GM19468 (cell line): Measurements from ENCODE around the gene TXNL4B.
A peak's percentile ranks its signal among the peaks of the same experiment; 100 is the strongest.

Experiments used
- ATAC-seq: cut with Tn5 transposase; IDR thresholded peaks from one replicate; pipeline ENCODE4 v1.9.1; 2021; ENCODE audit warnings: mild to moderate bottlenecking, moderate library complexity, moderate number of reproducible peaks; ENCODE audit not compliant: unreplicated experiment; ENCODE audit errors: extremely low read depth

The TXNL4B gene

DNA sequence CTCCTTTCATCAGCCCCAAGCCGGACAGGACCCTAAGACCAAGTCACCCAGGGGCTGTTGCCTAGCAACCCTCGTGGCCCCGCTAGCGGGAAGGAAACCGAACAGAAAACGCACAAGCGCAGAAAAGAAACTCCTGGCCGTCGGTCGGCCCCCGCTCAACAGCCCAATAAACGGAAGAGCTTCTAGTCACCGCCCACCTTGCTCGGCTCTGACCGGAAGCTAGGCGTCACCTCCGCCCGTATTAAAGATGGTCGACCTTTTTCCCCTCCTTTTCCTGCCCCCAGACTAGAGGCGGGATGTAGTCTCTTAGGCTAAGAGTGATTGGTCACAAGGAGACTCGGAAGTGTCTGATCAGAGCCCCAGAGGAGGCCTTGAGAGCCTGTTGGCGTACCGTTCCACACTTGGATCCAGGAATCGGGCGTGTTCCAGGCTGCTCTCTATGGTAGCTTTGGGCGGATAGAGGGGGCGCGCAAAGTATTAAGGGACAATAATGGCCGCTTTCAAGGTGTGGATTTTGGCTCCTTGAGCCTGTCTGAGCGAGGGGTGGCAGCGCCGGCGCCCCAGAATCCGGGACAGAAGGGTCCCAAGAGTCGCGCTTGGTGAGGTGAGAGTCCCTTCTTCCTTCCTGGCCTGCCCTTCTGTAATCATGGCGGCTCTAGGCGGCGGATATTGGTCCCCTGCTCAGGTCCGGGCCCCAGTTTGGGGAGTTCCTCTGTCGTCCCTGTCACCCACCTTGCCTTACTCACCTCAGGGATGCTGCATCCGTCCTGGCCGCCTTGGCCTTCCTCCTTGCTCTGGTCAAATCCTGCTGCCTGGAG is at the start of gene TXNL4B, which contains the start of gene DHX38:
TXNL4B (minus strand) TSS at position 173 of the 818 bp plus-strand sequence. CDS start 2,871 bp downstream, outside the sequence.
DHX38 (plus strand) TSS at position 400 of the 818 bp plus-strand sequence. CDS start 2,311 bp downstream, outside the sequence.
- peak; percentile 96 for ATAC-seq

DNA sequence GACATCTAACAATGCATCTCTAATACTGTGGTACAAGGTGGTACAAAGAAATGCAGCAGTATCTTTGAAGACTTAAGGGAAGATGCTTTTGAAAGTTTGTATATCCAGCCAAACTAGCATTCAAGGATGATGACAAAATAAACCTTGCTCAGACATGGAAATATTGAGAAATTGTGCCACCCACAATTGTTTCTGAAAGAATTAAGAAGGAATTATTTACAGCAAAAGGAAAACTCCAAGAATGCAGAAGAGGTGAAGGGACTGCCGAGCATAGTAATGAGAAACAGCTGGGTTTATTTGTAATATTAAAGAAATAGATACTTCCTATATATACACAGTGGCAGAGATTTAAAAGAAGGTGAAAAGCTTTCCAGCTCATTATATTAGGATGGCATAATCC is 49.1 kb upstream of the TXNL4B start:
- ATAC-seq: no peak

DNA sequence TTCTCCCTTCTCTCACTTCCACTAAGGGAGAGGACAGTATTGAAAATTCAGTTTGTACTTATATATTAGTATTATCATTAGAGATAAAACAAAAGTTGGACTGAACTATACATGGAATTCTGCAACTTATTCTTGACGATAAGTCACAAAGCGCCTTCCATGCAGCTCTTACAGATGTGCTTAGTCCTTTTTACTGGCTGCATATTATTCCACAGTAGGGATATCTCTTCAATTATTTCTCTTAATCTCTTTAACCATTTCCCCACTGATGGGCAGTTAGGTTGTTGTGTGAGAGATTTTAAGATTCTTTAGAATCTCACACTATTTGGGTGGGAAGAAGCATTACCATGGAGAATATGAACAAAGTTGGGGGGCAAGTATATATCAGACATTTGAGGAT is 46.5 kb upstream of the TXNL4B start:
- no peak for ATAC-seq

DNA sequence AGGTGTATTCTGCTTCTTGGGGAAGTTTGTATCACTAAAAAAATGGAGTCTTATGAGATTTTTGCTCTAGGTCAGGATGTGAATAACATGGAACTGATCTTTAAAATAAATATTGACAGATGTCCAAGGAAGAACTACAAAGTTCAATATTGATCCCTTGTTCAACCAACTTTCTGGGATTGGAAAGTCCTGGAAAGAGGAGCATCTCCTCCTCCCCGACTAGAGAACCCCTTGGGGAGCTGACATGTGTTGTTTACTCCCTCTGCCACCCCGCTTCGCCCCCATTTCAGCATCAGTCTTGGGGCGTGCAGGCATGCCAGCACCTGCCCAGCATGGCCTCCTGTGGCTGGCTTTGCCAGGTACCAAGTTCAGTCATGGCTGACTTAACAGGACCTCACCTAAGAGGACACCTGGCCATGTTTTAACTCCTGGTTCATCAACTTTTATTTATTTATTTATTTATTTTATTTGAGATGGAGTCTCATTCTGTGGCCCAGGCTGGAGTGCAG is 44.7 kb upstream of the TXNL4B start:
- ATAC-seq: no peak

DNA sequence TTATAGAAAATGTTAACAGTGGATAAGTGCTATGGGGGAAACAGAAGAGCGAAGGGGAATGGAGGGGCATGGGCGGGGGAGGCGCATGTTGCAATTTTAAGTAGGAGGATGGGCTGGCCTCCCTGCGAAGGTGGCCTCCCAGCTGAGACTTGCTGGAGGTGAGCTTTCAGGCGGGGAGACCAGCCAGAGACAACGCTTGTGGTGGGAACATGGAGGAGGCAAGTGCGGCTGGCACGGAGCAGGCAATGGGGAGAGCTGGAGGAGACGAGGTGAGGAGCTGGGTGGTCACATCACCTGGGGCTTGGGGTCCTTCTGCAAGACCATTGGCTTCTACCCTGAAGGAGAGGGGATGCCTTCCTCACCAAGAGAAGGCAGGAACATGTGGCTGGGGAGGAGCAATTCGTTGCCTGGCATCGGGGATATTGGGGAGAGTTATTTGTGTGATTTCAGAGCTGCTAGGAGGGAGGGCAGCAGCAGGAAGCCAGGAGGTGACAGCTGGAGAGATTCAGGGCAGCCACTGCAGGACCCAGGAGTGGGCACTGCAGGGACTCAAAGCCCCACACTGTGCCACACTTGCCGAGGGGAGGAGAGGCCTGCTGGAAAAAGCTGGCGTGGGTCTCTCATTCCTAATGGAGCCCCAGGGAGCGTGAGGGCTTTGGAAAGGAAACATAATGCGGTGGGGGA is 44.1 kb upstream of the TXNL4B start:
- ATAC-seq: no peak

DNA sequence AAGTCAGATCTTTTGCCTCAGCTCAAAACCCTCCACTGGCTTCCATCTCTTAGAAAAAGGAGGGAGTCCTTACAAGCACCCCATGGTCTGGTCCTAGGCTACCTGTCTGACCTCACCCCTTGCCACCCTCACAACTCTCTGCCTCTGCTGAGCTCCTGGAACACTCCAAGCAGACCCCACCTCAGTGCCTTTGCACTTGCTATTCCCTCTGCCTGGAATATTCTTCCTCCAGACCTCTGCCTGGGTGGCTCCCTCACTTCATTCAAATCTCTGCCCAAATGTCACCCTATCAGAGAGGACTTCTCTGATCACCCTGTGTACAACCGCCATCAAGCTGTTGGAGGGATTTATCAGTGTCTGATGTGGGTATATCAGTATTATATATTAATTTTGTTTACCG is 41.1 kb upstream of the TXNL4B start:
- ATAC-seq: no peak

DNA sequence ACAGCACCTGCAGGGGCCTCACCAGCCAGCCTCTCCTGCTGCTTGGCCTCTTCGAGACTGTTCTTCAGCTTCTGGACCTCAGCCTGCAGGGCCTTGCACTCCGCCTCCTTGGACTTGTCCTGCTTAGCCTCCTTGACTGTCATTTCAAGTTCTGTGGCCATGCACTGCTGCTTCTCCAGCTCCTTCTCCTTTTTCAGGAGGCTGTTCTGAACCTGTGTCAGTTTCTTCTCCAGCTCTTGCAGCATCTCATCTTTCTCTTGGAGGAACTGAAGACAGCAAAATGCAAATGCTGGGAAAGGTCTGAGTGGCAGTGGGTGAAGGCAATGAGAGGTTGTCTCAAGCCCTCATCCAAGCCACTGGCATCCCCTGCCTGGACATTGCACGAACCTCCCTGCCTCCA is 39.3 kb upstream of the TXNL4B start:
- ATAC-seq: no peak

DNA sequence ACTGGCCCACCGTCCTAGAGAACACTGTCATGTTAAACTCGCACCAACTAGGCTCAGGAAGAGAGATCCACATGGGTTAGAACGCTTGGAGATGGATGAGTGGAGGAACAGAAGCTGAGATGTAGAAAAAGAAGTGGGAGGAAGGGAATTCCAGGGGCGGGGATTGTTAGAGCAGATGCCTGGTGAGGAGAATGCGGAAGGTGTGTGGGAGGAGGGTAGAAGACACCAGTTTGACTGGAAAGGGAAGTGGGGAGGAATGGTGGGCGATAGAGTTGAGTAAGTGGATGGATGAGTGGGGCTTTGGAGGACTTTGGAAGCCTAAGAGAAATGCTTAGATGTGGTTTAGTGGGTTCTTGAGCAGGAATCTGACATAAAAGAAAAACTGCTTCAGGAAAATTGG is 37.6 kb upstream of the TXNL4B start:
- no peak for ATAC-seq

DNA sequence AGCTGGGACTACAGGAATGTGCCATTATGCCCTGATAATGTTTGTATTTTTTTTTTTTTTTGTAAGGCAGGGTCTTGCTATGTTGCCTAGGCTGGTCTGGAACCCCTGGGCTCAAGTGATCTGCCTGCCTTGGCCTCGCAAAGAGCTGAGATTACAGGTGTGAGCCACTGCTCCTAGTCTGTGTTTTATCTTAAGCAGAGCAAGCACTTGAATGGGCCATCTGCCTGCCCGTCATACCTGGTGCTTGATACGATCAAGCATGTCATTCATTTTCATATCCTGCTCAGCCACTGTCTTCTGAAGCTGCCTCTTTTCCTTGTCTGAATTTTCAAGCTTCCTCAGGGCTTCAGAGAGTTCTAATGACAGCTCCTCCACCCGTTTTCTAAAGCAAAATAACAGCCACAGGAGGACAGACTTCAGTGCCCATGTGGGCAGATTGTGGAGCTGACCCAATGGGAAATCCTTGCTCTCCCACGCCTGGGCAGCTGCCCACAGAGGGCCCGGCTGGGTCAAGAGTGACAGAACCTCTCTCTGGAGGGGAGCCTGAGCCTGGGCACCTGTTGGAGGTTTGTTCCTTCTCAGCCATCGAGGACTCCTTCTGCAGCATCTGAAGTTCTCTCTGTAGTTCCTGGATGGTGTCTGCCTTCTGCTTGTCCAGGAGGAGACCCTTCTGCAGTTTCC is 36.7 kb upstream of the TXNL4B start:
- no peak for ATAC-seq

DNA sequence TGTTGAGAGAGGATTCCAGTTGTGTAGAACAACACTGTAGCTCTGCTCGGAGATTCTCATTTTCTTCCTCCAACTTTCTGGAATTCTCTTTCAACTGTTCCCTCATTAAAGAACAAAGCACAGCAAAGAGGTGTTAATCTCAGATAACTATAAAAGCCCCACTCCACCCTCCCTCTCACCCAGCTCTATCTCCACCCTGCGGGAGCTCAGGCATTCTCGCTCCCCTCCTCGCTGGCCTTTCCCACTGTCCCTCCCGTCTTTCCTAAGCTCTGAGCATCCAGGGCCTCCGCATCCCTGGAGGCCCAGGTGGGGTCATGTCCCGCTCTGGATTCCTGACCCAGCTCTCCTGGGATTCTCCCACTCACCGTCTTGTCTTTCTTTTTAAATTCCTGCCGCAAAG is 35.3 kb upstream of the TXNL4B start:
- ATAC-seq: no peak

DNA sequence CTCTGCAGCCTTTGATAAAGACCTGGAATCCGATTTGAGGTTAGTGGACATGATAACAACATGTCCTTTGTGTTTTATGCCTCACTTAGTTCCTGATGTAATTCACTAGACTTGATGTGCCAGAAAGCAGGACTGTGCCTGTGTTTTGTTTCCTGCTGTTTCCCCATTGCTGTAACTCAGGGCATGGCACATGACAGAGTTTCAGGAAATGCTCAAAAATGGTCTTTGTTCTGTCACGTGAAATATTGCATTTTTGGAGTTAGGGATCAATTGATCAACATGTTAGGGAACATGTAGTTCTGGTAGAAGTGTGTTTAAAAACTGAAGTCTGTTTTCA is 33.0 kb upstream of the TXNL4B start:
- no peak for ATAC-seq

DNA sequence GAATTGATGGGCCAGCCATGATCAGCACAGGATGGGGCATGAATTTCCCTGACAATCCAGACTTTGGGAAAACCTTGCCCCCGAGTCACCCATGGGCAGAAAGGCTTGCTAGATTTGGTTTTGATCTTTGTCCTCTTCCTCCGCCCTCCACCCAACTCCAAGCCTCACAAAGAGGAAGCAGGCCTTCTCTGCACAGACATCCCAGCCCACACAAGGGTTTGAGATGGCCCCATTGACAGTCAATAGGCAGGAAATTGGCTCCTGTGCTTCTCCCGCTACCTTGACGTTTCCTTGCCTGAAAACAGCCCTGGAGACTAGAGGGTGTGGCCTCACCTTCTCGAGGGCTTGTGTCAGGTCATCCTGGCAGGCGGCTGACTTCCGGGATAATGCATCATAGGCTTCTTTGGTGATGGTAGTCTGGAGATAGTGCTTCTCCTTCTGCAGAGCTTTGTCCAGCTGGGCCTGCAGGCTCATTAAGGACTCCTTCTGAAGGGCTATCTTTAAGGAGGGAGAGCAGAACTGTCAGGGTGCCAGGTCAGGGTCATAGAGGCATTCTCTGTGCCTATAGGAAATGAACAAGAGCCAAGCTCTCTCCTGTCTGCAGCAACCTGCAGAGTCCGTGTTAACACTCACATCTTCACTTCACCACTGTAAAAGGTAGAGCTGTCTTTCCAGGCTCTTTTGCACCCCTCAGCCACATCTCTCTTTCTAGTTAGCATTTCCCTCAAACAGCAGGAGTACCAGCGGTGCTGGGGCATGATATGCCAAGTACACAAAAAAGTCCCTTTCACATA is 32.4 kb upstream of the TXNL4B start:
- no peak for ATAC-seq

DNA sequence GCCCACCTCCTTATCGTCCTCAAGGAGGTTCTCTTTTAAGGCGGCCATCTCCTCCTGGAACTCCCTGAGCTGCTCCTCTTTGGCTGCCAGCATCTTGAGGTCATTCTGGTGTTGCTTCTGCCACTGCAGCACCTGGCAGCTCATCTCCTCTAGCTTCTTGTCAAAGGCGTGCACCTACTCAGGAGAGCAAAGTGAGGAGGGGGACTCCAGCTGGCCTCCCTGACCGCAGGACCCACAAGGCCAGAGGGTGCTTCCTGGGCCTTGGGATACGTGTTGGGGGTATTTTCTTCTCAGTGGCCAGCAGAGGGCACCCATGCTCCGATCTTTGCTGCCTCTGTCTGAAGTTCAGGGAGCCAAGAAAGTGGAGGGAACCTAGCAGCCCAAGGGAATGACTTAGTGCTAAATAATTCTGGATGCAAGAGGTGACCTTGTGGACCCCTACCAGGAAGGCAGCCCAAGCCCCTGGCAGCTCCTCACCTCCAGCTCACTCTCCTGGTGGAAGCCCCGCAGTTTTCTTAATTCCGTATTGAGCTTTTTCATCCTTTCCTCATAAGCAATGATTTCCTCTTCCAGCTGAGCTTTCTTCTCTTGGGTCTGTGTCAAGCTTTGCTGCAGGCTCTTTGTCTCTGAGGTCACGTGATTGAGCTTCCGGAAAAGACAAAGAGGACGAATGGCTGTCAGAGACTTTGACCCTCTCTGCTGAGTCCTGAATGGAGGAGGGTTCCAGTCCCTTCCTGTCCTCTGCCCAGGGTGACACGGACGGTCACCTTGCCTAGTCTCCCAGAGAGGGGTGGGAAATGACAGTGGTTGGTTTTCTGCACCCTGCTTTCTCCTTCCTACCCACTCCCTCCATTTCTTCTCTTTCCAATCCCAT is 31.6 kb upstream of the TXNL4B start:
- no peak for ATAC-seq

DNA sequence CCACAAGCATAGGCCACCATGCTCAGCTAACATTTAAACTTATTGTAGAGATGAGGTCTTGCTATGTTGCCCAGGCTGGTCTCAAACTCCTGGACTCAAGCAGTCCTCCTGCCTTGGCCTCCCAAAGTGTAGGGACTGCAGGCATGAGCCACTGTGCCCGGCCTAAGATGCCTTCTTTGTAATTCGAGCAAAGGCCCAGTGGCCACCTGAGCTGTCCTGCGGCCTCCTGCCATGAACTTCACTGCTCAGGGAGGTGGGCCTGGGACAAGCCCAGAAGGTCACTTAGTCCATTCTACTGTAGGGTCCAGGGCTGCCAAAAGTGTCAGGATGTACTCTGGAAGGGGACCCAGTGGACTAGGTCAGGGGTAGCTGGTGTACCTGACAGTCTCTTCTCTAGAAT is 30.7 kb upstream of the TXNL4B start:
- no peak for ATAC-seq

DNA sequence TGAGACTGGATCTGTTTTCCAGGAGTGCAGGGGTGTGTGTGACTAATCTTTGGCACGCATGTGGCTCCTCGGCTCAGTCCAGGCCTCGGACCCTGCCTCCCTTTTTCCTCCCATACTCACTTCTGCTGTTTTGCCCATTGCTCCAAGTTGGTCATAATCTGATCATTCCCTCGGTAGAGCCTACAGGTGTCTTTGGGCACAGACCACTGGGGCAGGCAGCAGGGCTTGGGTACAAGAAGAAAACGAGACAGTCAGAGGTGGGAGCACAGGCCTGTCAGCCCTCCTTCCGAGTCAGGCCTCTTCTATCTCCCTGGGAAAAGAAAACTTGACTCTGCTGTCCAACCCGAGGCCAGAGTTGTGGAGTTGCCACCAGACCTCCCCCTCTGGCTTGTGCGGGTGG is 30.0 kb upstream of the TXNL4B start:
- ATAC-seq: no peak

DNA sequence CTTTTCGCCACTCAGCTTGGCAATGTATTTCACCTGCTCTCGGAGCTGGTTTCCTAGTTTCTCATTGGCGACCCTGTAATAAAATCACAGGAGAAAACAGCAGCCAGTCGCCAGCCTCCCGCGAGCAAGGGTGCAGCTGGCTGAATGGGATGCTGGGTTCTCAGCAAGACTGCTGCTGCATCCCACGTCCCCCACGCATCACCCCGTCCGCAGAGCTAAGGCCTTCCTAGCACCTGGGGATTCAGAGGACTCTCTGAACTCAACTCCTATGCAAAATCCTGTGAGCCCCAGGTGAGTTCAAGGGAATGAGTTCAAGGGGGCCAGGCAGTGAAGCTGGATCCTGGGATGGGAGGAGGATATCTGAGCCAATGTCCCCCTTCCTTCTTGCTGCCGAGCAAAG is 29.5 kb upstream of the TXNL4B start:
- no peak for ATAC-seq

DNA sequence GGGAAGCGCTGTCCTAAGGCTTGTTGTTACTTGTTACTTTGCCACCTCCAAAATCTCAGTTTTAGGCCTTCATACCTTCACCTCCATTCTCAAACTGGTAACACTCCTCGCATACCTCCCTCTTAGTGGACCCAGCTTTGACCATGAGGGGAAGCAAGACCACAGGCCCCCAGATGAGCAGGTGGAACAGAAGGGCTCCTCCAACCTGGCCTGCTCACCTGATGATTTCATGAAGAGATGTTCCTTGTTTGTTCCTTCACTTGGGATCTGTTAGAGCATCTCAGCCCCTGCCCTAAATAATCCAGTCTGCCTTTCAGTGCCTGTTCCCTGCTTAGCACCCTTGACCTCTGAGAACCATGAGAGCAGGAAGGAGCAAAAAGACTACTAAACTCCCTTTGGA is 28.9 kb upstream of the TXNL4B start:
- no peak for ATAC-seq

DNA sequence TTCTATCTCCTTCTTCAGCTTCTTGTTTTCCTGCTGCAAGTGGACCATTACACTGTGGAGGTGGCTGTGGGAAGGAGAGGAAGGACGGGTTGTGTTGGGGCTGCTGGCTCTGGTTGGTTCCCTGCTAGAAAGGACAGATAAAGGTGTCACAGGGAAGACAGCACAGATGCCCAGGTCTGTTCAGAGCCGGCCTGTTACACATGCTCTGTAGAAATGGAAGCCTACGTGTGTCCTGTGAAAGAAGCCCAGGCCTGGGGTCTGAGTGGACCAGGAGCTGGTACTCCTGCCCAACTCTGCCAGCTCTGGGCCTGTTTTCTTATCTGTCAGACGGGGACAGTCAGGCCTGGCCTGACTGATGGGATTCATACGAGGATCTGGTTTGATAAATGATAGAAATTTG is 26.6 kb upstream of the TXNL4B start:
- ATAC-seq: no peak

DNA sequence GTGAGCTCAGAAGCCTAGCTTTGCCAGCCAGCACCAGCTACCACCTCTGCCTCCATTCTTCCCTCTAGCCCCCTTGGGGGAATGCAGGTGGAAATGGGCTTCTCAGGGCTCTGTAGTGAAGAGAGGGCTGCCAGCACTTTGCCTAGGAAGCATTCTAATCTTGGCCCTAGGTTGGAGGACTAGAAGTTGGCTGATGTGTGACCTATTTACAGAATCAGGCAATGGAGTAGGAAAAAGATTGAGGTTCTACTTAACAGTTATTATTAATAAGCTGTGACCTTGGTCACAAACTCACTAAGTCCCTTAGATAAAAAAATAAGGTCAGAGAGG is 20.2 kb upstream of the TXNL4B start:
- no peak for ATAC-seq
